Measurements from ENCODE around the gene HMGCLL1.

Gene HMGCLL1

GRCh38 chr6:55578537-55579363 lies at the start of gene HMGCLL1:
TSS of gene HMGCLL1 (minus strand) at chr6:55579192. CDS start at chr6:55579055, 137 bp downstream.
- DNase-seq (ENCODE audit: low read depth in 2 of 2): no peak

GRCh38 chr6:55621993-55622392 lies 43.0 kb upstream of the HMGCLL1 start:
- no peak for DNase-seq (ENCODE audit: low read depth in 2 of 2)

- no peak for DNase-seq (ENCODE audit: low read depth in 2 of 2)
Measured at GRCh38 chr6:55621244-55621643, 42.3 kb upstream of the HMGCLL1 start.

- DNase-seq (ENCODE audit: low read depth in 2 of 2): no peak
Measured at GRCh38 chr6:55617272-55617671, 38.3 kb upstream of the HMGCLL1 start.

- no peak for DNase-seq (ENCODE audit: low read depth in 2 of 2)
Measured at GRCh38 chr6:55604021-55604420, 25.0 kb upstream of the HMGCLL1 start.

GRCh38 chr6:55601120-55601519 lies 22.1 kb upstream of the HMGCLL1 start:
- no peak for DNase-seq (ENCODE audit: low read depth in 2 of 2)

GRCh38 chr6:55594442-55594841 lies 15.4 kb upstream of the HMGCLL1 start:
- DNase-seq (ENCODE audit: low read depth in 2 of 2): no peak

- no peak for DNase-seq (ENCODE audit: low read depth in 2 of 2)
Measured at GRCh38 chr6:55584654-55585354, 5.8 kb upstream of the HMGCLL1 start.

GRCh38 chr6:55576811-55577210 lies 2.2 kb downstream of the HMGCLL1 start:
- DNase-seq (ENCODE audit: low read depth in 2 of 2): no peak

- DNase-seq (ENCODE audit: low read depth in 2 of 2): no peak
Measured at GRCh38 chr6:55574556-55574955, 4.4 kb downstream of the HMGCLL1 start.

- DNase-seq (ENCODE audit: low read depth in 2 of 2): no peak
Measured at GRCh38 chr6:55569638-55570037, 9.4 kb downstream of the HMGCLL1 start.

GRCh38 chr6:55568808-55569439 lies 10.1 kb downstream of the HMGCLL1 start:
- no peak for DNase-seq (ENCODE audit: low read depth in 2 of 2)

GRCh38 chr6:55567558-55567957 lies 11.4 kb downstream of the HMGCLL1 start:
- no peak for DNase-seq (ENCODE audit: low read depth in 2 of 2)

GRCh38 chr6:55566036-55566710 lies 12.8 kb downstream of the HMGCLL1 start:
- DNase-seq (ENCODE audit: low read depth in 2 of 2): no peak

GRCh38 chr6:55562318-55562717 lies 16.7 kb downstream of the HMGCLL1 start:
- DNase-seq (ENCODE audit: low read depth in 2 of 2): no peak

- no peak for DNase-seq (ENCODE audit: low read depth in 2 of 2)
Measured at GRCh38 chr6:55560290-55560885, 18.6 kb downstream of the HMGCLL1 start.

- DNase-seq (ENCODE audit: low read depth in 2 of 2): no peak
Measured at GRCh38 chr6:55557146-55557545, 21.8 kb downstream of the HMGCLL1 start.

- no peak for DNase-seq (ENCODE audit: low read depth in 2 of 2)
Measured at GRCh38 chr6:55545791-55546190, 33.2 kb downstream of the HMGCLL1 start.

- no peak for DNase-seq (ENCODE audit: low read depth in 2 of 2)
Measured at GRCh38 chr6:55543633-55544309, 35.2 kb downstream of the HMGCLL1 start.

- DNase-seq (ENCODE audit: low read depth in 2 of 2): no peak
Measured at GRCh38 chr6:55541024-55541423, 38.0 kb downstream of the HMGCLL1 start.

GRCh38 chr6:55536391-55536956 lies 42.5 kb downstream of the HMGCLL1 start:
- DNase-seq (ENCODE audit: low read depth in 2 of 2): no peak

All from stimulated activated CD4-positive, alpha-beta T cell treated with anti-CD3 and anti-CD28 coated beads, Interleukin-12 subunit alpha, Interleukin-12 subunit beta, amount 100 ng/mL, for 24 hours (primary cell).